ENCODE measurements around the gene NEK2.
"Not testable (repeated sequence)": the region's sequence is repeated elsewhere in the genome, so short reads cannot be mapped to it uniquely, and the experiment has no call there.

The NEK2 gene

GRCh38 chr1:211675230-211676105, at the start of gene NEK2:
NEK2 (minus strand) TSS chr1:211675621; CDS start chr1:211675479, 142 bp downstream.
- peak; percentile 97 for ATAC-seq
- DNase-seq, result peak; percentile 83

GRCh38 chr1:211724687-211725196, 49.3 kb upstream of the NEK2 start:
- no peak for DNase-seq

GRCh38 chr1:211723273-211723672, 47.9 kb upstream of the NEK2 start:
- ATAC-seq, result no peak
- no peak for DNase-seq

More at GRCh38 chr1:211724687-211725196, 49.3 kb upstream of the NEK2 start:
- no peak for ATAC-seq

- DNase-seq (no peak), ATAC-seq (no peak)
Observed at GRCh38 chr1:211722277-211723175, 47.1 kb upstream of the NEK2 start.

- not testable (repeated sequence) for DNase-seq, ATAC-seq
Observed at GRCh38 chr1:211716555-211716954, 41.1 kb upstream of the NEK2 start.

GRCh38 chr1:211715971-211716370, 40.5 kb upstream of the NEK2 start:
- DNase-seq (no peak), ATAC-seq (no peak)

- no peak for ATAC-seq
- no peak for DNase-seq
Observed at GRCh38 chr1:211714154-211714553, 38.7 kb upstream of the NEK2 start.

GRCh38 chr1:211713231-211713630, 37.8 kb upstream of the NEK2 start:
- DNase-seq, result no peak
- ATAC-seq, result no peak

- DNase-seq (no peak), ATAC-seq (no peak)
Observed at GRCh38 chr1:211711315-211711705, 35.9 kb upstream of the NEK2 start.

GRCh38 chr1:211710566-211711314, 35.3 kb upstream of the NEK2 start:
- ATAC-seq (no peak), DNase-seq (no peak)

GRCh38 chr1:211708926-211709325, 33.5 kb upstream of the NEK2 start:
- ATAC-seq (no peak), DNase-seq (no peak)

GRCh38 chr1:211708006-211708405, 32.6 kb upstream of the NEK2 start:
- ATAC-seq (no peak), DNase-seq (no peak)

GRCh38 chr1:211705467-211706091, 30.2 kb upstream of the NEK2 start:
- peak; percentile 49 for ATAC-seq

GRCh38 chr1:211704543-211704942, 29.1 kb upstream of the NEK2 start:
- ATAC-seq, result no peak
- no peak for DNase-seq

More at GRCh38 chr1:211705467-211706091, 30.2 kb upstream of the NEK2 start:
- DNase-seq, result no peak

GRCh38 chr1:211703812-211704537, 28.6 kb upstream of the NEK2 start:
- DNase-seq, result no peak
- no peak for ATAC-seq

- DNase-seq, result no peak
- ATAC-seq, result no peak
Observed at GRCh38 chr1:211701733-211702132, 26.3 kb upstream of the NEK2 start.

- no peak for ATAC-seq
- no peak for DNase-seq
Observed at GRCh38 chr1:211699059-211699458, 23.6 kb upstream of the NEK2 start.

- ATAC-seq, result peak; percentile 90
- DNase-seq, result peak; percentile 90
Observed at GRCh38 chr1:211698161-211699026, 23.0 kb upstream of the NEK2 start.

GRCh38 chr1:211697356-211697755, 21.9 kb upstream of the NEK2 start:
- ATAC-seq (no peak), DNase-seq (no peak)
